ENCODE results near the gene ARHGAP33.
A peak's percentile ranks its signal among the peaks of the same experiment; 100 is the strongest.

ARHGAP33 gene

GRCh38 chr19:35775298-35776101, at the start of gene ARHGAP33:
Gene ARHGAP33 (plus strand): TSS chr19:35775564. CDS start chr19:35775659, 95 bp downstream.
- DNase-seq (ENCODE audit: low read depth): peak; percentile 94

DNA sequence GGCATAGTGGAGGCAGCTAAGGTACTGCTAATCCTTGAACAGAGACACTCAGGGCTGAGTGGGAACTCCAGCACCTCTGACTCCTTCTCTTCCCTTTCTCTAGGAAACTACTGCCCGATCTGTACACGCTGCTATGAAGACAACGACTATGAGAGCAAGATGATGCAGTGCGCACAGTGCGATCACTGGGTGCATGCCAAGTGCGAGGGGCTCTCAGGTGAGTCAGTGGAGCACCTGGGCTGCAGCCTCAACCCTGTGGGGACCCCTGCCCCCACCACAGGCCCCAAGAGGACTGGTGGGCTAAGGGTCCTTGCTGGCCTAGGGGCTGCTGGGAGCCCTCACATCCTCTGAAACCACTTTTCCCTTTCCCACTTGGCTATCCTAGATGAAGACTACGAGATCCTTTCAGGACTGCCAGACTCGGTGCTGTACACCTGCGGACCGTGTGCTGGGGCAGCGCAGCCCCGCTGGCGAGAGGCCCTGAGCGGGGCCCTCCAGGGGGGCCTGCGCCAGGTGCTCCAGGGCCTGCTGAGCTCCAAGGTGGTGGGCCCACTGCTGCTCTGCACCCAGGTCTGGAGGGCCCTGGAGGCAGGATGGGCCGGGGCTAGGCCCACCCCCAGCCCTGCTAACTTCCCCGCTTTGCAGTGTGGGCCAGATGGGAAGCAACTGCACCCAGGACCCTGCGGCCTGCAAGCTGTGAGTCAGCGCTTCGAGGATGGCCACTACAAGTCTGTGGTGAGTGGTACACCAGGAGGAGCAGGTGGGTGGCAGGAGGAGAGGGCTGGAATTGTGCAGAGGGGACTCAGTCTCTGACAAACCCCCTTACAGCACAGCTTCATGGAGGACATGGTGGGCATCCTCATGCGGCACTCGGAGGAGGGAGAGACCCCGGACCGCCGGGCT, 48.1 kb upstream of the ARHGAP33 start:
- no peak for DNase-seq (ENCODE audit: low read depth)

DNA sequence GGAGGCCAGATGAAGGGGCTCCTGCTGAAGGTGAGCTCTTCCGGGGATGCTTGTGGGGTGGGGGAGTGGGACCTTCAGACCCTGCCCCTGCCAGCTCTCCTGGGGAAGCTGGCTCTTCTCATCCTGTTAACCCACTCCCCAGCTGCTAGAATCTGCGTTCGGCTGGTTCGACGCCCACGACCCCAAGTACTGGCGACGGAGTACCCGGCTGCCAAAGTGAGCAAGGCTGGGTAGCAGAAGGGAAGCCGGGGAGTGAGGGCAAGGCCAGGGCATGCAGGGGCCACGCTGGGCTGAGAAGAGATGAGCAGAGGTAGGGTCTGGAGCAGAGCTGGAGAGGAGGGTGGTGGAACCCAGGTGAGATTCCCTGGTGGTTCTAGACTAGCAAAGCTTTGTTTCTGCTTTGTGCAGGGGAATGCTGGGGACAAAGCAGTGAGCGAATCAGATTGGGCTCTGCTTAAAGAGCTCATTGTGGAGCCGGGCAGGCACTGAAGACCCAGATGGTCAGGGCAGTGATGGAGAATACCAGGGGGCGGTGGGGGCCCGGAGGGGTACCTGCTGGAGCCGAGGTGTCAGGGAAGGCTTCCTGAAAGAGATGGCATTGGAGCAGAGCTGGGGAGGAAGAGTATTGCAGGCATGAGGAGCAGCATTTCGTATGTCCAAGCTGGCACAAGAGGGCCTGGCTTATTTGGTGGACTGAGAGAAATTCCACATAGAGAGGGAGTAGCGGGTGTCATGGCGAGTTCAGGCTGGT, 47.2 kb upstream of the ARHGAP33 start:
- DNase-seq (ENCODE audit: low read depth): no peak

GRCh38 chr19:35729021-35729420, 46.3 kb upstream of the ARHGAP33 start:
- no peak for DNase-seq (ENCODE audit: low read depth)

DNA sequence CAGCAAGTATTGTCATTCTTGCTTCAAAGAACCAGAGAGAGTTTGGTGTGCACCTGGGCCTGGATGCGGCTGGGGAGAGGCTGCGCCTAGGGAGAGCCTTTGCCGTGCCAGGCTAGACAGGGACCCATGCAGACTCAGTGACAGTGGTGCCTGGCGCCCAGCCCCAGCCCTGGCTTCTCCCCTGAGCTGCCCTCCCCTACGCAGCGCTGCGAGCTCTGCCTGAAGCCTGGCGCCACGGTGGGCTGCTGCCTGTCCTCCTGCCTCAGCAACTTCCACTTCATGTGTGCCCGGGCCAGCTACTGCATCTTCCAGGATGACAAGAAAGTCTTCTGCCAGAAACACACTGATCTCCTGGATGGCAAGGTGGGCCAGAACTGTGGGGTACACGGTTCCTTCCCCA, 45.6 kb upstream of the ARHGAP33 start:
- no peak for DNase-seq (ENCODE audit: low read depth)

DNA sequence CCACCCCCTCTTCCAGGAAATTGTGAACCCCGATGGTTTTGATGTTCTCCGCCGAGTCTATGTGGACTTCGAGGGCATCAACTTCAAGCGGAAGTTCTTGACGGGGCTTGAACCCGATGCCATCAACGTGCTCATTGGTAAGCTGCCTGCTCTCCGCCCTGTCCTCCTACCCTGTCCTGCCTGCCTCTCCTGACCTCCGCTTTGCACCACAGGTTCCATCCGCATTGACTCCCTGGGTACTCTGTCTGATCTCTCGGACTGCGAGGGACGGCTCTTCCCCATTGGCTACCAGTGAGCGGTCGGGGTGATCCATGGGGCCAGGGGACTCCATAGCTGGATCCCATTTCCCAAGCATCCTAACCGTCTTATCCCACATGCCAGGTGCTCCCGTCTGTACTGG, 45.0 kb upstream of the ARHGAP33 start:
- DNase-seq (ENCODE audit: low read depth): no peak

GRCh38 chr19:35731353-35731752, 44.0 kb upstream of the ARHGAP33 start:
- DNase-seq (ENCODE audit: low read depth): no peak

DNA sequence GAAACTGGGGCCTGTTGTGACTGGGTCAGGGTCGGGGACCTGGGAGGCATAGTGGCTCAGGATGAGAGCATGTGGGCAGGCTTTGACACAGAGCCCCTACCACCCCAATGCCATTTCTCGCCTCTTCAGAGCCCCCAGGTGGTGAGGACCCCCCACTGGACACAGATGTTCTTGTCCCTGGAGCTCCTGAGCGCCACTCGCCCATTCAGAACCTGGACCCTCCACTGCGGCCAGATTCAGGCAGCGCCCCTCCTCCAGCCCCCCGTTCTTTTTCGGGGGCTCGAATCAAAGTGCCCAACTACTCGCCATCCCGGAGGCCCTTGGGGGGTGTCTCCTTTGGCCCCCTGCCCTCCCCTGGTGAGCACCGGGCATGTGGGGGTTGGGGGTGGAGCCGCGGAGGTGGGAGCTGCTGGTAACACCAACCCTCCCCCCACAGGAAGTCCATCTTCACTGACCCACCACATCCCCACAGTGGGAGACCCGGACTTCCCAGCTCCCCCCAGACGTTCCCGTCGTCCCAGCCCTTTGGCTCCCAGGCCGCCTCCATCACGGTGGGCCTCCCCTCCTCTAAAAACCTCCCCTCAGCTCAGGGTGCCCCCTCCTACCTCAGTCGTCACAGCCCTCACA, 43.5 kb upstream of the ARHGAP33 start:
- DNase-seq (ENCODE audit: low read depth): no peak

DNA sequence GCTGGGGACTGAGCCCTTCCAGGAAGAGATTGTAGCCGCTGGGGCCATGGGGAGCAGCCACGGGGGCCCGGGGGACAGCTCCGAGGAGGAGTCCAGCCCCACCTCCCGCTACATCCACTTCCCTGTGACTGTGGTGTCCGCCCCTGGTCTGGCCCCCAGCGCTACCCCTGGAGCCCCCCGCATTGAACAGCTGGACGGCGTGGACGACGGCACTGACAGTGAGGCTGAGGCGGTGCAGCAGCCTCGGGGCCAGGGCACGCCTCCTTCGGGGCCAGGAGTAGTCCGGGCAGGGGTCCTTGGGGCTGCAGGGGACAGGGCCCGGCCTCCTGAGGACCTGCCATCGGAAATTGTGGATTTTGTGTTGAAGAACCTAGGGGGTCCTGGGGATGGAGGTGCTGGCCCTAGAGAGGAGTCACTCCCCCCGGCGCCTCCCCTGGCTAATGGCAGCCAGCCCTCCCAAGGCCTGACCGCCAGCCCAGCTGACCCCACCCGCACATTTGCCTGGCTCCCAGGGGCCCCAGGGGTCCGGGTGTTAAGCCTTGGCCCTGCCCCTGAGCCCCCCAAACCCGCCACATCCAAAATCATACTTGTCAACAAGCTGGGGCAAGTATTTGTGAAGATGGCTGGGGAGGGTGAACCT, 42.7 kb upstream of the ARHGAP33 start:
- no peak for DNase-seq (ENCODE audit: low read depth)

- no peak for DNase-seq (ENCODE audit: low read depth)
These were observed 41.9 kb upstream of the ARHGAP33 start for GRCh38 chr19:35733180-35734125.

GRCh38 chr19:35734273-35734672, 41.1 kb upstream of the ARHGAP33 start:
- DNase-seq (ENCODE audit: low read depth): no peak

- DNase-seq (ENCODE audit: low read depth): no peak
These were observed 40.5 kb upstream of the ARHGAP33 start for GRCh38 chr19:35734889-35735288.

- DNase-seq (ENCODE audit: low read depth): no peak
These were observed 38.2 kb upstream of the ARHGAP33 start for GRCh38 chr19:35736913-35737886.

DNA sequence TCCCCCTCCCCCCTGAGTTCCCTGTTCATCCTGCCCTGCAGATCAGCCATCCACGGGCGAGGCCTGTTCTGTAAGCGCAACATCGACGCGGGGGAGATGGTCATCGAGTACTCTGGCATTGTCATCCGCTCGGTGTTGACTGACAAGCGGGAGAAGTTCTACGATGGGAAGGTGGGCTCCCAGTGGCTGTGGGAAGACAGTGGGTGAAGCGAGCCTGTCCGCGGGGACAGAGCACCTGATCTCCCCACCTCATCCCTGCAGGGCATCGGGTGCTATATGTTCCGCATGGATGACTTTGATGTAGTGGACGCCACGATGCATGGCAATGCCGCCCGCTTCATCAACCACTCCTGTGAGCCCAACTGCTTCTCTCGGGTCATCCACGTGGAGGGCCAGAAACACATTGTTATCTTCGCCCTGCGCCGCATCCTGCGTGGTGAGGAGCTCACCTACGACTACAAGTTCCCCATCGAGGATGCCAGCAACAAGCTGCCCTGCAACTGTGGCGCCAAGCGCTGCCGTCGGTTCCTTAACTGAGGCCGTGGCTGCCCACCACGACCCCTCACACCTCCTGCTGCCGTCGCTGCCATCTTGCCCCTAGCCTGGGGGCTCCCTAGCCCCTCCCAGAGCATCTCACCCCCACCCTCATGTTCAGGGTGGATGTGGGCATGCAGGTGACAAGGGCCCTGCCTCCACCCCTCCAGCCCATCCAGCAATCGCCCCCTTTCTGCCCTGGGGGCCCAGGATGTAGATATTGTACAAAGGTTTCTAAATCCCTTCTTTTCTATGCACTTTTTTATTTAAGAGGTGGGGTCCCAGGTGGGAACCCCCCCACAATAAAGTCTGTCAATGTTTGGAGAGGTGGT, 37.1 kb upstream of the ARHGAP33 start:
- DNase-seq (ENCODE audit: low read depth): no peak

- no peak for DNase-seq (ENCODE audit: low read depth)
These were observed 36.5 kb upstream of the ARHGAP33 start for GRCh38 chr19:35738887-35739229.

DNA sequence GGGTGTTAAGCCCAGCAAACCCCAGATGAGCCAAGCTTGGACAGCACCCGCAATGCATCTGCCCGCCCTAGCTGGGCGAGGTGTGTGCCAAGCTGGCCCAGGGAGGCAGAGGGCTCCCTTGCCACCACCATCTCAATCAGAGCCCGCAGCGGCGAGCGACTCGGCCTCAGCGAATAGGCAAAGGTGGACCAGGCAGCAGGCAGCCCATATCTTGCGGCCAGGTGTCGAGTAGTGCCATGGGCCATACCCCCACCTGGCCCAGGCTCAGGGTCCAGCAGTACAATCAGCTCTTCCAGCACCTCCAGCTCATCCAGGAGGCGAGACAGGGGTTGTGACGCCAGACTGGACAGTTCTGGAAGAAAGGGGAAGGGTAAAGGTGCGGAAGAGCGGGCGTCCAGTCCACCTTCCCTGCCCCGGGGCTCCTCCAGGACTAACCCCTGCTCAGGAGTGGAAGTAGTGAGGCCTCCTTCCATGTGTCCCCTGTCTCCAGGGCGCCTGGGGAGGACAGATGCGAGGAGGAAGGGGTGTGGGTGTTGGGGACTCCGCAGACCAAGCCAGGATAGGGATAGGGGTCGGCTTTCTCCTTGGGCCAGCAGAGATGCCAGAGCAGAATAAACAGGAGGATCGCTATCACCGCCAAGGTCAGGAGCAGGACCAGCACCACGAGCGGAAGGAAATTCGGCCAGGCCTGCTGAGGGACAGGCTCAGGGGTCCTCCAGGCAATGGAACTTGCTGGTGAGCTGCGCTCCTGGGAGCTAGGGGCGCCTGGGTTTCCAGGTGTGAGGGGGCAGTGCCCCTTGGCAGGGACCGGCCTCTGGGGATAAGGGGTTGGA, 35.9 kb upstream of the ARHGAP33 start:
- DNase-seq (ENCODE audit: low read depth): no peak

DNA sequence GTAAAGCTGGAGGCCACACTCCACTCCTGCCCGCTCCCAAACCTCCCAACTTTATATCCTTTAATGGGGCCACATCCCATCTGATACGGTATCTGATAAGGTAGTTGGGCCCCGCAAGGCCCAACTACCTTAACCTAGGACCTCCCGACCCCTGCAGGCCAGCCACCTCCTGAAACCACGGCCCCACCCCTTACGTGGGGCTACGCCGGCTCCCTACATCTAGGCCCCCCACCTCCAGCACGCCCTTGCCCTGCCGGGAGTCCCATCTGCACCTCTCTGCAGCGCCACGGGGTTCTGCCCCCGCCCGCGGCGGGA, 35.3 kb upstream of the ARHGAP33 start:
- no peak for DNase-seq (ENCODE audit: low read depth)

Data from iris pigment epithelial cell (primary cell).